Measurements from ENCODE around the gene THSD4.
A peak's percentile ranks its signal among the peaks of the same experiment; 100 is the strongest.

The THSD4 gene

DNA sequence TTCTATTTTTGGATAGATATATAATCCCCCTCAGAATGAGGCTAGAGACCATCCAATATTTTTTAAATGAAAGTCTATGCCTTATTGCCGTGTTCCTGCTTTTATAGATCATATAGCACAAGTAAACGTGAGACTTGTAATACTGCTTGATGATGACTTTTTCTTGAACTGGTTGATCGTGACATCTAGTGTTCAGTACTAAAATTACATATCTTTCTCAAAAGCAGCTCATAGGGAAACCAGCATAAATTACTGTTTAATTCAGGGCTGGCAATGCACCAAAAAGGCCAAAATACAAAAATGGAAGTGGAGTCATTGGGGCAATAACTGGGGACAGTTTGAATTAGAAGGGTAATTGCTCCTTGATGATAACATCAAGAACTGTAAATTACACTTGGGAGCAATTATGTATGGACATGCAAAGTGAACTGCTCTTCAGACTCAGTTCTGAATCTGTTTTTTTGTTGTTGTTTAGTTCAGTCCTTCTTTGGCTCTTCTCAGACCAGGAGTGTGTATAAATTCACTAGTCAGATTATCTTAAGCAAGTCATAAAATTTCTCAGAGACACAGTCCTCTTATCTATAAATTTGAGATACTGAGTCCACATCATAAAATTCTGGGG, 325.3 kb downstream of the THSD4 start:
- DNase-seq: peak; percentile 36

DNA sequence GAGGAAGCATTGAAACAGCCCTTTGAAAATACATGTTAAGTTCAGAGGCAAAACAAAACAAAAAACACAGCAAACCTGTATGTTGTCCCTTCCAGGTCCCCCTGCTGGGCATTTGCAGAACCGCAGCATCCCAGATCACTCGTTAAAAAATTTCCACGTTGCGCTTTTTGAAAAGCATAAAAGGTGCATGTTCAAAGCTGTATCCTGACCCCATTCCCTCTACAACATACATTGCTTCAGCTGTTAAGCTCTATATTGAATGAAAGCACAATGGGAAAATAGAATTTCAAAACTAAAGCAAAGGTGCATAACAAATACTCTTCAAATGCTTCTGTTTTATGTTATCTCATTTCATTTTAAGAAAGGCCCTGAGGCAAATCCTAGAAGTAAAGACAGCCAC, 328.3 kb downstream of the THSD4 start:
- peak; percentile 15 for DNase-seq

DNA sequence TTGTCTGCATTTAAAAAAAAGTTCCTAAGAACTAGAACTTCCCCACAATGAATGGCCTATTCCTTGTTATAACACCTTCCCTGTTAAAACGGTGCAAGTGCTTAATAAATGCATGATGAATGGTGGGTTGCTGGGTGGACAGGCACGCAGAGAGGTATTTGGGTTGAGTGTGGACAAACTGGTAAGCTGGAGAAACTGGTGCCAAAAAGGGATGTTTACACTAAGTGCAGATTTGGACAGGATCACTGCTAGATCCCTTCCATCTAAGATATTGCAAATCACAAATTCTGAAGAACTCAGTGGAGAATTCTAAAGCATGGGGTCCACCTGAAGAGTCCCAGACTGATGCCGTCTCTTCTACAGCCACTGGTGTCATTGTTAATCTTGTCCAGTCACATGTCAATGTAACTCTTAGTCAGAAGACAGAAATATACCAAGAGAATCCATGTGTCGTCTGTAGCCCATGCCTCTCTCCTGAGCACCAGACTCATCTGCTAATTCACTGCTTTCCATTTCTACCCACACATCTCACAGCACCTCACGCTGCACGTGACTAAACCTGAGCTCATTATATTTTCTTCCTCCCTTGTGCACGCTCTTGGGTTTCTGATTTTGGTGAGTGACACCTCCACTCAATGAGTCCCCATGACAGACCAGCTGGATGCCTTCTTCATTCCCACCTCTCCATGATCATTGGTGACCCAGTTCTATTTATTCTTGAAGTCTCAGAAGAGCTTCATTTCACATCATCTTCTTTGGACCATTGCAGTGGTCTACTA, 328.9 kb downstream of the THSD4 start:
- DNase-seq: no peak

DNA sequence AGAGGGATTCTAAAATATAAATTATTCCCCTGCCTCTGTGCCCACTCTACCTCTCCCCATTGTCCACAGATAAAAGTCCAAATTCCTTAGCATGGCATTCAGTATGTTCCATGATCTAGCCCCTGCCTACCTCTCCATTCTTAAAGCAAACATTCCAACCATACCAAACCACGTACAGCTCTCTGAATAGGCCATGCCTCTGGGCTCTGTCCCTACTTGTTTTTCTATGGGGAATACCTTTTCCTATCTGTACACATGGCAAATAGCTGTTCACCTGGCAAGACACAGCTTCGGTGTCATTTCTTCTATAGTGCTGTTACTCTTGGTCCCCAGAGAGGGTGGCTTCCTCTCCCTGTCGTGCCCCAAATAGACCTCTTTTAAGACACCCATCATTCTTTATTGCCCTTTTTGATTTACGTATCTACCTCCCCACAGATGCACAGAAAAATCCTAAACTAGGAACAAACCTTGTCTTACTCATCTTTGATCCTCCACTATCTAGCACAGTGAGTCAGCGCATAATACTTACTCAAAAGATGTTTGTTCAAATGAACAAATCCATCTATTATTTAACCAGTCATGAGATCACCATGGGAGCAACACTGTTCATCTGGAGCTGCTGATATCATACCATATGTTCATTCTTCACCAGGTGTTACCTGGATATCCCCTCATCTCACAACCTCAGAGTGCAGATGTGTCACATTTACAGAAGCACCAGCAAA, 329.8 kb downstream of the THSD4 start:
- DNase-seq: no peak

DNA sequence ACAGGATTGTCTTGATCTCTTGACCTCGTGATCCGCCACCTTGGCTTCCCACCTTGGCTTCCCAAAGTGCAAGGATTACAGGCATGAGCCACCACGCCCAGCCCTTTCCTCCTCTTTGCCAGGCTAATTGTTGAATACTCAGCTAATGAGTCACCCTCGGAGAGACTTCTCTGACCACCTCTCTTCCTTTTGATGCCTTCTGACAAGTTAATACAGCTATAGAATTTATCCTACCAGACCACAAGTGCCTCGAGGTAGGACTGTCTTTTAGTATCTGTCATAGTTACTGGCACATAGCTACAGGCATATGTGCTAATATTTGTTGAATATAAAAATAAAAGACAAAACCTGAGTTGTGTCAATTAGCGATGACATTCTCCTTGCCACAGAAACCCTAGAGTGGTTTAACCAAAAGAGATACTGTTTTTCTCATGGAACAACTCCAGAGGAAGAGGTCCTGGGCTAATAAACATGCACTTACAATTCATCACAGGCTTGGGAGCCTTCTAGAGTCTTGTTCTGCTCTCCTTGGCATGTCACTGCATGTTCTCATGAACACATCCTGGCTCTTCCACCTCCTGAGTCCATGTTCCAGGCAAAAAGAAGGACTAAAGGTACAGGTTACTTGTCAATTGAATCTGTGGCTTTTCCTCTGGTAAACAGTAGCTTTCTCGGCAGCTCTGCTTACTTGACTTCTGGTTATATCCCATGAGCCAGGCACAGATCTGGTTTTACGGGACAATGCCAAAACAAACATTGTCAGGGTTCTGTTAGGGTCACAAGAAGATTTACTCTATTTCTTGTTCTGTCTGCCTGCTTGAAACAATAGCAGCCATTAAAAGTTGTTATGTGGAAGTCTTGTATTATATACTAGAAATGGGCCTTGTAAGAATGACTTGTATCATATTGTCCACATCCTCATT, 332.3 kb downstream of the THSD4 start:
- no peak for DNase-seq

DNA sequence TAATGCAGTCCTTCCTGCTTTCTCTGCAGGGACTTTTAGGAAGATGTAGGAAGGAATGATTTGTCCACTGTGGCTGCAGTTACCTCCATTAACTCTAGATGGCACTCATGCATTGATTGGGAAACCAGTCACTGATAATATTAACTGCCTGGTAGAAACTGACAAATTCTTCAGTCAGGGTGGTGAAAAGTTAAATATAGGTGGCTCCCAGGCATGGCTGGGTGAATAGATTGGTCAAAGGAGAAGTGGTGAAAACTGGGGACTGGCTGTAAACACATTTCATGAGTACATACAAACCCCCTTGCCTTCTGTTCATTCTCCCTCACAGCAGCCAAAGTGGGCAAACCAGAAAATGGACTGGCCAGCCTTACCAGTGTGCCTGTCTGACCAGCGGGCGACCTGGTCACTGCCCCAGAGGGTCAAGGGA, 333.4 kb downstream of the THSD4 start:
- DNase-seq: peak; percentile 16

DNA sequence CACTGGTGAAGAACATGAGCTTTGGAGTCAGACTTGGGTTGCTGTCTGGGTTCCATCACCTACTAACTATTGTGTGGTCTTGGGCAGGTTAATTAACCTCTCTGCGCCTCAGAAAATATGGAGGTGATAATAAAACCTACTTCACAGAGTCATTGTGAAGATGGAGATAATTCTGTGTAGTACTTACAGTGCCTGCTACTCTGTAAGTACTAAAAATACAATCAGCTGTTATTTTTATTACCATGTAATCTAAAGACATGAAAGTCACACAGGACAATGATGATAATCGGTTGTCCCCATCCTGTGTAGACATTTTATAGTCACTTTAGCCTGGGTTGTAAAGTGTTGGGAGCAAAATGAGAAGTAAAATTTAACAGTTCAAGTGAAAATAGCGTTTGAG, 334.1 kb downstream of the THSD4 start:
- no peak for DNase-seq

DNA sequence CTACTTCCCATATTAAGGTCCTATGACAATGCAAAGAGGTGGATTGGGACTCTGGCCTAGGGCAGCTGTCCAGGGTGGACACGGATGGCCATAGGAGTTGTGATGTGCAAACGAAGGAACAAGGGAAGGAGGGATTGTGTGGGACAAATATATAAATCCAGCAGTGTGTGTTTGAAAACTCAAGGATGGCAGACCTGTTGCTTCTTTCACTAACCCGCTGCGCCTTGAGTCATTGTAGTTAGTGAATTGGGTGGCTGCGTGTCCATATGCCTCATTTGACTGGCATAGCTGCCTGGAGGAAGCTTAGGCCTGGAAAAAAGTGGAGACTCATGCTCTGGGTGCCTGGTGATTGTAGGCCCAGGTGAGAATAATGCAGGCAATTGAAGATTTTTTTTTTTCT, 334.7 kb downstream of the THSD4 start:
- no peak for DNase-seq

DNA sequence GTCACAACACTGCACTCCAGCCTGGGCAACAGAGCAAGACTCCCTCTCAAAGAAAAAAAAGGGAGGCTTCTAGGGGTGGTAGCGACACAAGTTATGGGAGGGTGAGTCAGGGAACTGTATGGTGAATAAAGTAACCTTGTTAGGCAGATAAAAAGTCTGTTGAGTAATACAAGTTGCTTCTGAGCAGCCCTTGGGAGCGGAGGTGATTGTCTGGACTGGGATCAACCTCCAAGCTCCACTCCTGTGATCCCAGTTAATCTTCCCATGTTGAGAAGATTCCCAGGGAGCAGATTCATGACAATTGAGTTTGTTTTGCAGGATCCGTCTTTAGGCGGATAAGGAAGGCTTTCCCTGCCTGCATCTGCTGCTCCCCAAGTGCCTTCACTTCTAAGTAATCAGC, 335.9 kb downstream of the THSD4 start:
- DNase-seq: no peak

DNA sequence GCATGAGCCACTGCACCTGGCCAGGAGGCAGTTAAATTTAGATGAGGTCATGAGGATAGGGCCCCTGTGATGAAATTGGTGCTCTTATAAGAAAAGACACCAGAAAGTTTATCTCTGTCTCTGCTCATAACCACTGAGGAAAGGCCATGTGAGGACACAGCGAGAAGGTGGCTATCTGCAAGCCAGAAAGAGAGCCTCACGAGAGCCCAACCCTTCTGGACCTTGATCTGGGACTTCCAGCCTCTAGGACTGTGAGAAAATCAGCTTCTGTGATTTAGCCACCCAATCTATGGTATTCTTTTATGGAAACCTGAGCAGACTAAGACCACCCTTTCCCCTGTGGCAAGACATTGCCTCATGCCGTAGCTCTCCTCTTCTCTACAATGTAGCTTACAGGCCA, 337.6 kb downstream of the THSD4 start:
- no peak for DNase-seq

DNA sequence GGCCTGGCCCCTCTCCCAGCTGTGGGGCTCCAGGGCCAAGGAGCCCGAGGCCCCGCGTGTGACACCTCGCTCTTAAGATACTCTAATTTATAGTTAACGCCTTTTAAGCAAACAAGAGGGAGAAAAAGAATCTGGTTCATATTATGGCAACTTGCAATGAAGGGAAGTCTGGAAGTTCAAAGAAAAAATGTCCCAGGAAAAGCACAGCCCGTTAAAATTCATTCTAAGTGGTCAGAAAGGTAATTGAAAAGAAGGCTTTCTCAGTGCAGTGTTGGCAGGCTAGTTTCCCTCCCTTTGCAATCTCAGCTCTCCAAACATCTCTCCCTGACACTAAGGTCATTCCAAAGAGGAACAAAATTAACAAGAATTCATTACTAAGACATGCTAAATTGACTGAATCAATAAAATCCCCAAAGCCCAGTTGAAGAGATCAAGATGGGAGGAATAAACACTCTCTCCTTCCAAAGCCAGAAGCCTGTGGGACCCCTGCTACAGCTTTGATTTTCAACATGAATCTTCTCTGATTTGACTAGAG, 339.3 kb downstream of the THSD4 start:
- DNase-seq: no peak

DNA sequence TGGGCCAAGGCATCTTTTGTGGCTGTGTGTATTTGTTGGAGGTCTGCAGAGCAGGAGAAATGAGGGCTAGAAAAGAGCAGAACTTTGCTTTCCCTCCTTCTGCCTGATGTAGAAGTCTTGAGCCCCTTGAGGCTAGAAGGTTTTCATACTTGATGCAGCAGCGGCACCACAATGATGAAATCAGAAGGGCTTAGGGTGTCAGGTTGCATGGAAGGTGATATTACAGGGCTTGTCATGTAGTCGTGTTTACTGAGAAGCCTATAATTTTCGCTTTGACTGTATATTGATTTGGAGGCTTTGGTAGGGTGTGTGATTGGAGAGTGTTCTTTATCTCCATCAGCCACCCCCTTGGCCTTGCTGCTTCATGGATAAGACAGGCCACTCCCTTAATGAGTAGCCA, 339.8 kb downstream of the THSD4 start:
- DNase-seq: no peak

DNA sequence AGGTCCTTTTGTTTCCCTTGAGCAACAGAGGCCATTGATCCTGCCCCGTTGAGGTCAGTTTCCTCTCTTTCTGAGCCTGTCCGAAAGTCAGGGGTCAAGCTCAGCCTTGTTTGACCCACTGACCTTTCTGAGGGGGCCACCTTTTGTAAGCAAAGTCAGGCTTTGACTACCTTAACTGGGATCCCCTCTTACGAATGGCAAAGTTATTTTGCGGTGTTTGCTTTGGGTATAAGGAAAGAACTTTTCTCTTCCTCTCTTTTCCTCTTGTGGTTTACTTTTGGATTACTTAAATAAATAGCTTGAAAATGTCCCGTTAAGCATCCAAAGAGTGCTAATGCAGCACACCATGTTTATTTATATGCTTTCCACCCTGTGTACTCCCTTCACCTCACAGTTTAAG, 340.6 kb downstream of the THSD4 start:
- DNase-seq: no peak

DNA sequence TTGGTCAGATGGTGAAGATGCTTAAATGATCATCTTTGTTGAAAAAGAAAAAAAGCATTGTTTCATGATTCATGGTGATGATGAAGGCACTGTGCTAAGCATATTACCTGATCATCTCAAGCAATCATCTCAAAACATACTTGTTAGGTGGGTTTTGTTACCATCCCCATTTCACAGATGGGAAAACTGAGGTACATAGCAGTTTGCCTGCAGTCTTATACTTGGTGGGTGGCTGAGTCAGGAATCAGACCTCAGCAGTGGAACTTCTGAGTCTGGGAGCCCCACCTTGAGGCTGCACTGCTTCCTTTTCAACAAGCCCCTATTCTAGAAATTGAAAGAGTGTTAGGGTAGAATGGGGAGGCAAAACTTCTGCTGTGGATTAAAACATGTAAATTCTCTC, 341.1 kb downstream of the THSD4 start:
- DNase-seq: no peak

DNA sequence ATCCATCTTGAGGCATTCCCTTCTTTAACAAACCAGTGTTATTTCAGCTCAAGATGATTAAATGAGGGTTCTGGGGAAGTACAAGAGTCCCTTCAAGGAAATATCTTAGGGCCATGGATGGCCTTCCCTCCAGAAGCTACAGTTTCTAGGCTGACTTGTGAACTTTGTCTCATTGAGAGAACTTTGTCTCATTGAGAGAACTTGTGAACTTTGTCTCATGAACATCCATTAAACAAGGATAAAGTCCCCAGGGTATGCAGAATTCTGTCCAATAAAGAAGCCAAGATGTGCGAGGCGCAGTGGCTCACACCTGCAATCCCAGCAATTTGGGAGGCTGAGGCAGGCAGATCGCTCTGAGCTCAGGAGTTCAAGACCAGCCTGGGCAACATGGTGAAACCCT, 341.5 kb downstream of the THSD4 start:
- no peak for DNase-seq

DNA sequence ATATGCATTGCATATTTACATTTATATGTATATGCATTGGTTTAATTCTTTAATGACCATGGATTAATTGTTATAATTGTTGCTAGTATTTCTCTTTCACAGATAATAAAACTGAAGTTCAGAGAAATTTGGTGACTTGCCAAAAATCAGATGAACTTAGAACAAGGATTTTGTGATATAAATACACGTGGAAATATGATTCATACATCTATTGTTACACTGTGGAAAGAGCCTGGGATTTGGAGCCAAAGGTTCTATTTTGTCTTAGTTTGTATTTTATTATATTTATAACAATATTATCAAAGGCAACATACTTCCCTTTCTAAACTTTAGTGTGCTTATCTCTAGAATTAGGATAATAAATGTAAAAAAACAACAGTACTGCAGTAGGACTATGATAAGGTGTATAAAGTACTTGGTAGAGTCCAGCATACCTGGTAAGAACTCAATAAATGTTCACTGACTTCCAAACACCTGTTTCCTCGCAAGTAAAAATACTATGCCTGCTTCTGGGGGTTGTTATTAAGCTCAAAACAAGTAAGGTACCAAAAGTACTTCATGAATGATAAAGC, 342.9 kb downstream of the THSD4 start:
- DNase-seq: no peak

DNA sequence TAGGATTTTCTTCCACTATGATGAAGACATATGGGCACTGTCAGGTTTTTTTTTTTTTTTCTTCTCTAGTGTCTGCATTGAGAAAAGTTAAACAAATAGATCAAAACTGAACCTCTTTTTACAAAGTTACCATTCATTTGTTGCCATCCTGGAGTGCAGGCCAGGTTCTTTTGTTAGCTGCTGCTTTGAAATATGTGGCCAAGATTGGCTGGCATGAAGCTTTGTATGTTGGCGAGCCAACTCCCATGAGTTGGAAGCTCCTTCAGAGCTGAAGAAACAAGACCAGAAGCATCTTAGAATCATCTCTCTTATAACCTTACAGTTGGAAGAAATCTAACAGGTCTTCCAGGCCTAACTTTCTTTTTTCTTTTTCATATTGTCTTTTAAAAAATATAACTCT, 346.5 kb downstream of the THSD4 start:
- DNase-seq: no peak

DNA sequence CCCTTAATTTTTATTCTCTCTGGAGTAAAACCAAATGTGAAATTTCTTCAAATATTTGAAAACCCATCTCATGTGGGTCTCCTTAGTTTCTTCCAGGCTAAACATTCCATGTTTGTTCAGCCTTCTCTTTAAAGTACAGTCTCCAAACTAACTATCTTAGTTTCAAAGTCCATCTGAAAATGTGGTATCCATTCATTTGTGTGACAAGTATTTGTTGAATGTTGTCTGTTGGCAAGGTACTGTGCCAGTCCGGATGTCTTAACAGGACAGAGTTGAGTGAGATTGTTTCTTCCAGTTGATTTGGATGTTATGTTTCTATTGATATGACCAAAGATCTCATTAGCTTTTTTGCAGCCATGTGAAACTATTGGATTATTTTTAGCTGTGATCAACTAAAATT, 347.4 kb downstream of the THSD4 start:
- DNase-seq: no peak

DNA sequence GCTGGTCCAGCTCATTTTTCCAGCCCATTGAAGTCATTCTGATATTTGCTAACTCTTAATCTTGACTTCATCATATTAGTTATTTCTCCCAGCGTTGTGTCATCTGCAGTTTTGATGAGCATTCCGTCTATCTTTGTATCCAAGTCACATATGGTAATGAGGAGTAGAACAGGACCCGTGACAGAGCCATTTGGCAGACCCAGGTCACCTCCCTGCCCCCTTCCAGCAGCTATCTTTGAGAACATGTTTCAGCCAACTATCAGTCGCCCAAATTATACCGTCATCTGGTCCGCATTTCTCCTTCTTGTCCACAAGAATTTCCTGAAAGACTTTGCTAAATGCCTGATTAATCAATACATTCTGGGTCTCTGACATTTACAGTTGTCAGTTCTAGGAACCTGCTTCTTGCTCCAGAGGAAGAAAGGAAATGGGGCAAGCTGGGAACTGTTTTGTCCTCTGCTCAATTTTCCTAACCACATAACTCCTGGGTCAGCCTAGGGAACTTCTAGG, 347.9 kb downstream of the THSD4 start:
- DNase-seq: no peak

DNA sequence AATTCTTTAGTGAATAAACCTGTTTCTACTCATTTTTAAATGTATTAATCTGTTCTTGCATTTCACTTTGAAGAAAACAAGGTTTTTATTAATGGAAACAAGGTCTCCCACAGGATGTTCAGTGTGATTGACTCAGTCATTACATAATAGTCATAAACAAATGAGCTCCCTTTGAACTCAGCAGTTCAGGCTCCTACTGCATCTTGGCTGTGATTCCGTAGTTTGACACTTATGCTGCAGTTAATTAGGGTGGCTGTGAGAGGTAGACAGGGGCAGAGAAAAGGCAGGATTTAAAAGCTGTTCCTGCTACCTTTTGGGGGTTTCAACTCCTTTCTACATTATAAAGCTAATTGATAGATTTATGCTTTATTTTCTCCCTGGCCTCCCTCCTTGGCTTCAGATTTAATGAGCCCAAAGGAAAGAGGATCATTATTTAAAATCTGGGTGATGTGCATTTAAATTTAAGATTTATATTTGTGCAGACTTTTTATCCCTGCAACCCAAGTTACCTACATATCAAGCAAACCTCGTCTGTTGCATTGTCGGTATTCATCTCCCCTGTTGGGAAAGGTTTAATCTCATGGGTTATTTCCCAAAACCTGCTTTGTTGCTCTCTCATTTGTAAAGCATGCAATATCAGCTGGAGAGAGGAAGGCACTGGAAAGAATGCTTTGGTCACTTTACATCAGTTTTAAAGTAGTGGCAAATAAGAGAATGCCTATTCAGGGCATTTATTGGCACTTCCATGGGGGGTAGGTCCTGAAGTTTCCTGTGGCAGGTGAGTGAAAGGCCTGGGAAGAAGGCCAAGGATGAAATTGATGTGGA, 350.1 kb downstream of the THSD4 start:
- no peak for DNase-seq

DNA sequence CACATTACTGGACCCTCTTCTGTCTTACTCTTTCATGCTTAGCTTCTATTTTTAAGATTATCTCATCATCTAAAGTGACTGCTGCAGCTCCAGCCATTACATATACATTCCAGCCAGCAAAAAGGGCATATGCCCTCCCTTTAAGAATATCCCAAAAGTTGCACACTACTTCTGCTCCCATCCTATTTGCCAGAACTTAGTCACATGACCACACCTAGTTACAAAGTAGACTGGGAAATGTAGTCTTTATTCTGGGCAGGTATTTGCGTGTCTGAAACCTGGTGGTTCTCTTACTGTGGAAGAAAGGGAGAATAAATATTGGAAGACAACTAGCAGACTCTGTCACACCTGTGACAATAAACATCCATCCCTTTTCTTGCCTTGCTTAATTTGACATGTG, 353.4 kb downstream of the THSD4 start:
- no peak for DNase-seq

All from CD4-positive, alpha-beta T cell treated with Interleukin-12 subunit alpha and Interleukin-12 subunit beta, for 1 hour (primary cell).